Common myeloid progenitor, CD34-positive (primary cell): Measurements from ENCODE around the gene SETD9.

Experiments used
- CTCF ChIA-PET: fragments of 350-600 bp; sonication (Branson Sonifier 250); formaldehyde crosslinking; loops from one replicate; lab custom pipeline; 2021; ENCODE audit warnings: antibody characterized with exemption; lab: Charles Lee
- POLR2A ChIA-PET: fragments of 350-600 bp; sonication (Branson Sonifier 250); formaldehyde crosslinking; loops from one replicate; lab custom pipeline; 2021; ENCODE audit warnings: antibody characterized with exemption; lab: Charles Lee
- DNase-seq, 3 donors: peaks; one replicate each; pipeline versions ENCODE4 v3.0.0 to v3.0.0-alpha.2; 2013
- H3K27ac ChIP-seq, 2 experiments: 1 replicate in 1 of 2; 2 replicates in 1 of 2; pipeline ENCODE4 v1.7.0; 2013; ENCODE audit warnings: inconsistent platforms in 2 of 2, low read length in 2 of 2, mild to moderate bottlenecking in 2 of 2, low read depth in 1 of 2, moderate library complexity in 1 of 2; ENCODE audit not compliant: severe bottlenecking in 2 of 2, insufficient read depth in 1 of 2, poor library complexity in 1 of 2
- H3K27me3 ChIP-seq, 5 experiments: replicated peaks in 2 of 5; 1 replicate in 3 of 5; 2 replicates in 2 of 5; pipeline versions ENCODE4 v1.6.1 to v1.7.0; 2013; ENCODE audit warnings: low read length in 4 of 5, mild to moderate bottlenecking in 2 of 5, moderate library complexity in 2 of 5, inconsistent platforms in 1 of 5; ENCODE audit not compliant: insufficient read depth in 5 of 5, control insufficient read depth in 4 of 5
- H3K36me3 ChIP-seq, 4 experiments: 1 replicate in 2 of 4; 2 replicates in 2 of 4; pipeline versions ENCODE4 v1.6.1 to v1.7.0; 2013; ENCODE audit warnings: low read length in 3 of 4, control low read depth in 1 of 4, mild to moderate bottlenecking in 1 of 4; ENCODE audit not compliant: control insufficient read depth in 4 of 4, insufficient read depth in 4 of 4
- H3K4me1 ChIP-seq, 4 experiments: 1 replicate in 3 of 4; 2 replicates in 1 of 4; pipeline versions ENCODE4 v1.6.1 to v1.7.1; 2013; ENCODE audit warnings: low read length in 3 of 4, mild to moderate bottlenecking in 3 of 4, control low read depth in 1 of 4, inconsistent platforms in 1 of 4, moderate library complexity in 1 of 4; ENCODE audit not compliant: control insufficient read depth in 4 of 4, insufficient read depth in 4 of 4; ENCODE audit errors: control extremely low read depth in 1 of 4
- H3K4me3 ChIP-seq, 7 experiments: 1 replicate in 4 of 7; 2 replicates in 3 of 7; pipeline versions ENCODE4 v1.5.1 to v1.7.0; 2013; ENCODE audit warnings: mild to moderate bottlenecking in 7 of 7, low read length in 6 of 7, moderate library complexity in 6 of 7, inconsistent platforms in 2 of 7, low read depth in 2 of 7, control low read depth in 1 of 7; ENCODE audit not compliant: insufficient read depth in 4 of 7, control insufficient read depth in 1 of 7; ENCODE audit errors: extremely low read depth in 1 of 7
- H3K9me3 ChIP-seq, 5 experiments: 1 replicate in 4 of 5; 2 replicates in 1 of 5; pipeline versions ENCODE4 v1.6.1 to v1.7.1; 2013; ENCODE audit warnings: low read length in 4 of 5, mild to moderate bottlenecking in 2 of 5, inconsistent platforms in 1 of 5, low read depth in 1 of 5, moderate library complexity in 1 of 5; ENCODE audit not compliant: control insufficient read depth in 4 of 5, insufficient read depth in 2 of 5; ENCODE audit errors: control extremely low read depth in 1 of 5
- WGBS: methylation state at CpG from one replicate; pipeline ENCODE4 v1.1.5; 2013; ENCODE audit not compliant: insufficient coverage; 5-methylcytosine and 5-hydroxymethylcytosine counted together

Gene SETD9

GRCh38 chr5:56881571-56881970 is 27.8 kb upstream of the SETD9 start:
- 100% methylated on average over 5 of the region's 5 CpGs for WGBS
- ChIA-PET POLR2A (no interaction called here), CTCF (no interaction called here)
- Histone ChIP-seq H3K4me1 (peaks cover 0 to 11% (median 7%) of the 10 kb centered on the region in 4 experiments), H3K4me3 (no peak overlapping the region), H3K36me3 (peaks cover 24 to 72% (median 47%) of the 10 kb centered on the region in 4 experiments), H3K27me3 (no peaks in the 10 kb centered on the region), H3K27ac (no peak overlapping the region), H3K9me3 (no peaks in the 10 kb centered on the region)
- DNase-seq: no peak

- no peaks in the 10 kb centered on the region for H3K9me3 ChIP-seq
- H3K27me3 ChIP-seq: no peaks in the 10 kb centered on the region
- no peak for DNase-seq
- CTCF ChIA-PET: interaction anchor here (0.8 to 1.4 kb wide), 3 partner anchors 11 to 42 kb away, joined by 3 to 4 read pairs (median 3); no protein-coding TSS in a partner anchor
- H3K27ac ChIP-seq: no peak overlapping the region
- no peak overlapping the region for H3K4me3 ChIP-seq
- POLR2A ChIA-PET: interaction anchor here (0.6 kb wide), 1 partner anchor 565 kb away, joined by 6 read pairs; no protein-coding TSS in a partner anchor
- peaks cover 10 to 47% (median 34%) of the 10 kb centered on the region in 4 experiments for H3K36me3 ChIP-seq
- 96% methylated on average over 5 of the region's 5 CpGs for WGBS
- H3K4me1 ChIP-seq: no peaks in the 10 kb centered on the region
These were observed 16.0 kb upstream of the SETD9 start for GRCh38 chr5:56893251-56893951.

- Histone ChIP-seq H3K9me3 (no peaks in the 10 kb centered on the region), H3K27ac (no peak overlapping the region), H3K4me1 (peaks cover 0 to 5% (median 2%) of the 10 kb centered on the region in 4 experiments), H3K36me3 (peaks cover 8 to 20% (median 18%) of the 10 kb centered on the region in 4 experiments), H3K4me3 (no peak overlapping the region), H3K27me3 (no peaks in the 10 kb centered on the region)
- ChIA-PET POLR2A (no interaction called here), CTCF (interaction anchor here (2.1 to 3.8 kb wide), 2 partner anchors 241 to 626 kb away, joined by 6 to 17 read pairs; no protein-coding TSS in a partner anchor)
- DNase-seq: no peak
- 95% methylated on average over 3 of the region's 4 CpGs for WGBS
These were observed 12.6 kb upstream of the SETD9 start for GRCh38 chr5:56896763-56897162.

GRCh38 chr5:56898213-56898612 is 11.2 kb upstream of the SETD9 start:
- Histone ChIP-seq H3K4me1 (peaks cover 0 to 5% (median 2%) of the 10 kb centered on the region in 4 experiments), H3K27me3 (no peaks in the 10 kb centered on the region), H3K9me3 (no peaks in the 10 kb centered on the region), H3K4me3 (no peak overlapping the region), H3K27ac (no peak overlapping the region), H3K36me3 (peaks cover 8 to 19% (median 17%) of the 10 kb centered on the region in 4 experiments)
- DNase-seq: no peak
- ChIA-PET POLR2A (no interaction called here), CTCF (interaction anchor here (1.2 to 3.8 kb wide), 3 partner anchors 240 to 633 kb away, joined by 3 to 17 read pairs (median 6); no protein-coding TSS in a partner anchor)
- WGBS: 100% methylated on average over 1 of the region's 4 CpGs

GRCh38 chr5:56900395-56900794 is 9.0 kb upstream of the SETD9 start:
- ChIA-PET CTCF (interaction anchor here (1.0 to 7.2 kb wide), 24 partner anchors 8 to 964 kb away, joined by 3 to 46 read pairs (median 4); no protein-coding TSS in a partner anchor), POLR2A (no interaction called here)
- peaks cover 0 to 3% (median 0%) of the 10 kb centered on the region in 5 experiments for H3K9me3 ChIP-seq
- H3K4me1 ChIP-seq: peaks cover 0 to 5% (median 2%) of the 10 kb centered on the region in 4 experiments
- whole genome bisulfite sequencing: 46% methylated on average over 2 of the region's 4 CpGs
- H3K27me3 ChIP-seq: no peaks in the 10 kb centered on the region
- peak; percentile 17 to 49 (median 47) for DNase-seq
- H3K4me3 ChIP-seq: no peak overlapping the region
- no peak overlapping the region for H3K27ac ChIP-seq
- H3K36me3 ChIP-seq: peaks cover under 1 to 9% (median 4%) of the 10 kb centered on the region in 4 experiments

GRCh38 chr5:56900858-56901578 is 8.4 kb upstream of the SETD9 start:
- H3K4me3 ChIP-seq: no peak overlapping the region
- POLR2A ChIA-PET: no interaction called here
- H3K9me3 ChIP-seq: peaks cover 0 to 3% (median 0%) of the 10 kb centered on the region in 5 experiments
- DNase-seq: peak; percentile 58 to 70 (median 60)
- no peaks in the 10 kb centered on the region for H3K27me3 ChIP-seq
- 42% methylated on average over 2 of the region's 3 CpGs for WGBS
- CTCF ChIA-PET: interaction anchor here (1.0 to 7.2 kb wide), 28 partner anchors 8 to 636 kb away, joined by 3 to 46 read pairs (median 4); no protein-coding TSS in a partner anchor
- H3K4me1 ChIP-seq: peaks cover 0 to 5% (median 2%) of the 10 kb centered on the region in 4 experiments
- H3K36me3 ChIP-seq: peaks cover 0 to 7% (median 3%) of the 10 kb centered on the region in 4 experiments
- no peak overlapping the region for H3K27ac ChIP-seq
